CD14-positive monocyte (primary cell): ENCODE data around the gene TYROBP. TPM values are rescaled to one million over a fixed set of nuclear protein-coding genes. Genes with fewer than 3 reads are reported as not detected.

Experiments used
- DNase-seq, 3 donors: peaks; one replicate each; pipeline ENCODE4 v3.0.0-alpha.2; 2011 to 2022
- H2AFZ ChIP-seq: 2 replicates; pipeline ENCODE4 v1.6.0; 2012; ENCODE audit warnings: mild to moderate bottlenecking, low read depth, low read length, inconsistent platforms; ENCODE audit not compliant: insufficient read depth, poor library complexity, severe bottlenecking
- H3K27ac ChIP-seq, 2 donors: 1 replicate in 1 of 2; 2 replicates in 1 of 2; pipeline ENCODE4 v1.5.1; 2012 to 2013; ENCODE audit warnings: low read length in 2 of 2, control low read depth in 1 of 2, inconsistent platforms in 1 of 2, low read depth in 1 of 2, mild to moderate bottlenecking in 1 of 2
- H3K27me3 ChIP-seq, 2 donors: one replicate each; pipeline versions ENCODE4 v1.6.0 to v1.6.1; 2011 to 2013; ENCODE audit warnings: low read length in 2 of 2; ENCODE audit not compliant: control insufficient read depth in 2 of 2, insufficient read depth in 2 of 2
- H3K36me3 ChIP-seq, 2 donors: replicated peaks in 1 of 2; 1 replicate in 1 of 2; 2 replicates in 1 of 2; pipeline versions ENCODE4 v1.5.1 to v1.6.1; 2012 to 2013; ENCODE audit warnings: low read length in 2 of 2, control low read depth in 1 of 2, inconsistent platforms in 1 of 2, mild to moderate bottlenecking in 1 of 2; ENCODE audit not compliant: insufficient read depth in 2 of 2, control insufficient read depth in 1 of 2
- H3K4me1 ChIP-seq, 2 donors: 1 replicate in 1 of 2; 2 replicates in 1 of 2; pipeline versions ENCODE4 v1.5.1 to v1.6.1; 2012 to 2013; ENCODE audit warnings: low read length in 2 of 2, control low read depth in 1 of 2, inconsistent platforms in 1 of 2, mild to moderate bottlenecking in 1 of 2, moderate library complexity in 1 of 2; ENCODE audit not compliant: insufficient read depth in 2 of 2, control insufficient read depth in 1 of 2
- H3K4me2 ChIP-seq: replicated peaks from 2 replicates; pipeline ENCODE3; 2012; ENCODE audit warnings: low read length, moderate library complexity, mild to moderate bottlenecking; ENCODE audit not compliant: poor library complexity, severe bottlenecking; ENCODE audit errors: extremely low read depth
- H3K4me3 ChIP-seq, 3 experiments: fragments of 200-600 bp in 1 of 3; sonication (generic) in 1 of 3; replicated peaks in 1 of 3; 1 replicate in 2 of 3; 2 replicates in 1 of 3; pipeline ENCODE4 v1.5.1; 2011 to 2013; ENCODE audit warnings: low read length in 3 of 3, mild to moderate bottlenecking in 3 of 3, control low read depth in 2 of 3, low read depth in 2 of 3, inconsistent platforms in 1 of 3, moderate library complexity in 1 of 3
- H3K79me2 ChIP-seq: 2 replicates; pipeline ENCODE4 v1.6.0; 2012; ENCODE audit warnings: mild to moderate bottlenecking, control low read depth, inconsistent platforms, low read length, moderate library complexity; ENCODE audit not compliant: insufficient read depth
- H3K9ac ChIP-seq: 2 replicates; pipeline ENCODE4 v1.6.0; 2017; ENCODE audit warnings: low read length, mild to moderate bottlenecking; ENCODE audit not compliant: insufficient read depth, poor library complexity, severe bottlenecking
- H3K9me3 ChIP-seq, 2 donors: replicated peaks in 1 of 2; 1 replicate in 1 of 2; 2 replicates in 1 of 2; pipeline versions ENCODE4 v1.5.1 to v1.6.1; 2012 to 2013; ENCODE audit warnings: low read length in 2 of 2, control low read depth in 1 of 2; ENCODE audit not compliant: control insufficient read depth in 1 of 2, insufficient read depth in 1 of 2
- H4K20me1 ChIP-seq: 2 replicates; pipeline ENCODE4 v1.6.0; 2012; ENCODE audit warnings: mild to moderate bottlenecking, low read length, control low read depth, moderate library complexity; ENCODE audit not compliant: insufficient read depth
- H3K27ac Mint-ChIP-seq, 7 donors: one replicate each; pipeline ENCODE4 v1.8.0; 2020; ENCODE audit warnings: mild to moderate bottlenecking in 7 of 7, mixed read lengths in 7 of 7, moderate library complexity in 6 of 7, inconsistent platforms in 2 of 7
- H3K27me3 Mint-ChIP-seq, 3 donors: one replicate each; pipeline ENCODE4 v1.8.0; 2021 to 2022; ENCODE audit warnings: low read depth in 3 of 3, mild to moderate bottlenecking in 3 of 3, mixed read lengths in 3 of 3, moderate library complexity in 3 of 3, inconsistent platforms in 1 of 3
- H3K36me3 Mint-ChIP-seq, 2 donors: one replicate each; pipeline ENCODE4 v1.8.0; 2020; ENCODE audit warnings: mixed read lengths in 2 of 2, inconsistent platforms in 1 of 2, mild to moderate bottlenecking in 1 of 2
- H3K4me1 Mint-ChIP-seq: one replicate; pipeline ENCODE4 v1.8.0; 2020; ENCODE audit warnings: mild to moderate bottlenecking, mixed read lengths
- H3K4me3 Mint-ChIP-seq, 2 donors: one replicate each; pipeline ENCODE4 v1.8.0; 2020; ENCODE audit warnings: mild to moderate bottlenecking in 2 of 2, mixed read lengths in 2 of 2, moderate library complexity in 1 of 2
- H3K9me3 Mint-ChIP-seq, 7 donors: one replicate each; pipeline ENCODE4 v1.8.0; 2020 to 2022; ENCODE audit warnings: mixed read lengths in 7 of 7, mild to moderate bottlenecking in 6 of 7, moderate library complexity in 6 of 7, inconsistent platforms in 2 of 7
- WGBS: methylation state at CpG from one replicate; pipeline ENCODE4 v1.1.5; 2013; ENCODE audit warnings: missing lambda C conversion rate; ENCODE audit not compliant: insufficient coverage; 5-methylcytosine and 5-hydroxymethylcytosine counted together
- intact Hi-C, 2 donors: fragments of 100-400 bp; cut with micrococcal nuclease; formaldehyde crosslinking; loops; one replicate each; pipeline versions ENCODE4 v1.15.0 to v1.15.1; 2023
- polyA plus RNA-seq, 3 donors: library from polyadenylated mRNA; depleted of rRNA in 1 of 3; unstranded in 2 of 3; stranded (reverse) in 1 of 3; fragments of 300-500 nt in 2 of 3; fragments of >200 nt in 1 of 3; fragmentation: Illumina TruSeq in 2 of 3; gene quantifications; 1 replicate in 2 of 3; 2 replicates in 1 of 3; pipeline ENCODE4 v1.2.3, GENCODE V29; 2012 to 2021
- TF ChIP-seq, protein P1 (sequence below): fragments of 200-600 bp; IDR thresholded peaks from one replicate; pipeline ENCODE4 v1.8.0; 2022; ENCODE audit warnings: antibody characterized with exemption, mild to moderate bottlenecking

TYROBP gene
- polyA plus RNA-seq, 3 donors = 3,224 to 6,141 (median 5,182) TPM

- peak overlapping the region; percentile 51 for H3K4me2 ChIP-seq
- peak; percentile 54 to 62 (median 57) for DNase-seq
- H3K9ac ChIP-seq = no peak overlapping the region
- no peak overlapping the region for H3K27ac ChIP-seq
- Mint-ChIP-seq H3K36me3 (peaks cover 0 to 6% of the 10 kb centered on the region in 2 donors), H3K4me1 (peaks cover 15% of the 10 kb centered on the region), H3K9me3 (peaks cover 8 to 22% (median 10%) of the 10 kb centered on the region in 7 donors), H3K27me3 (peaks cover 47 to 70% (median 54%) of the 10 kb centered on the region in 3 donors), H3K4me3 (peak overlapping the region; percentile 50 to 78), H3K27ac (peak overlapping the region in 1 of 7 donors; percentile 1)
- H4K20me1 ChIP-seq = no peaks in the 10 kb centered on the region
- H2AFZ ChIP-seq = peak overlapping the region; percentile 4
- peak overlapping the region in 1 of 3 experiments; percentile 52 for H3K4me3 ChIP-seq
- TF ChIP-seq, protein P1, sequence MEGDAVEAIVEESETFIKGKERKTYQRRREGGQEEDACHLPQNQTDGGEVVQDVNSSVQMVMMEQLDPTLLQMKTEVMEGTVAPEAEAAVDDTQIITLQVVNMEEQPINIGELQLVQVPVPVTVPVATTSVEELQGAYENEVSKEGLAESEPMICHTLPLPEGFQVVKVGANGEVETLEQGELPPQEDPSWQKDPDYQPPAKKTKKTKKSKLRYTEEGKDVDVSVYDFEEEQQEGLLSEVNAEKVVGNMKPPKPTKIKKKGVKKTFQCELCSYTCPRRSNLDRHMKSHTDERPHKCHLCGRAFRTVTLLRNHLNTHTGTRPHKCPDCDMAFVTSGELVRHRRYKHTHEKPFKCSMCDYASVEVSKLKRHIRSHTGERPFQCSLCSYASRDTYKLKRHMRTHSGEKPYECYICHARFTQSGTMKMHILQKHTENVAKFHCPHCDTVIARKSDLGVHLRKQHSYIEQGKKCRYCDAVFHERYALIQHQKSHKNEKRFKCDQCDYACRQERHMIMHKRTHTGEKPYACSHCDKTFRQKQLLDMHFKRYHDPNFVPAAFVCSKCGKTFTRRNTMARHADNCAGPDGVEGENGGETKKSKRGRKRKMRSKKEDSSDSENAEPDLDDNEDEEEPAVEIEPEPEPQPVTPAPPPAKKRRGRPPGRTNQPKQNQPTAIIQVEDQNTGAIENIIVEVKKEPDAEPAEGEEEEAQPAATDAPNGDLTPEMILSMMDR = no peak
- no peaks in the 10 kb centered on the region for H3K36me3 ChIP-seq
- H3K79me2 ChIP-seq = no peaks in the 10 kb centered on the region
- 2% methylated on average over 44 of the region's 51 CpGs for WGBS
- intact Hi-C loops = loop anchor here in 1 of 2 donors (10.0 kb wide), 1 partner anchor 95 kb away; the partner anchor contains the start of gene ARHGAP33
- peaks cover 27 to 52% of the 10 kb centered on the region in 2 donors for H3K27me3 ChIP-seq
- H3K4me1 ChIP-seq = peaks cover 16 to 23% of the 10 kb centered on the region in 2 donors
- peaks cover 0 to 9% of the 10 kb centered on the region in 2 donors for H3K9me3 ChIP-seq
Observed at GRCh38 chr19:35869327-35870123, 38.6 kb downstream of the TYROBP start.

GRCh38 chr19:35868823-35869326 lies 39.2 kb downstream of the TYROBP start:
- peaks cover 0 to 9% of the 10 kb centered on the region in 2 donors for H3K9me3 ChIP-seq
- peaks cover 16 to 23% of the 10 kb centered on the region in 2 donors for H3K4me1 ChIP-seq
- H3K27ac ChIP-seq = no peak overlapping the region
- H3K9ac ChIP-seq = no peak overlapping the region
- H3K4me3 ChIP-seq = peak overlapping the region in 1 of 3 experiments; percentile 42
- Mint-ChIP-seq H3K27ac (no peak overlapping the region), H3K9me3 (peaks cover 8 to 22% (median 10%) of the 10 kb centered on the region in 7 donors), H3K4me3 (peak overlapping the region; percentile 31 to 78), H3K36me3 (peaks cover 0 to 6% of the 10 kb centered on the region in 2 donors), H3K27me3 (peaks cover 47 to 77% (median 58%) of the 10 kb centered on the region in 3 donors), H3K4me1 (peaks cover 15% of the 10 kb centered on the region)
- DNase-seq = no peak
- TF ChIP-seq, protein P1 = no peak
- WGBS = 5% methylated on average over 11 of the region's 15 CpGs
- H4K20me1 ChIP-seq = no peaks in the 10 kb centered on the region
- peaks cover 27 to 55% of the 10 kb centered on the region in 2 donors for H3K27me3 ChIP-seq
- no peak overlapping the region for H2AFZ ChIP-seq
- no peaks in the 10 kb centered on the region for H3K79me2 ChIP-seq
- intact Hi-C loops = no loop called here
- no peaks in the 10 kb centered on the region for H3K36me3 ChIP-seq
- H3K4me2 ChIP-seq = peak overlapping the region; percentile 61
